A549 (cell line): Measurements from ENCODE around the gene CCR9. TPM values are rescaled to one million over a fixed set of nuclear protein-coding genes. Genes with fewer than 3 reads are reported as not detected.

Experiments
- ATAC-seq, 2 experiments: fragments of 200-7000 bp in 1 of 2; fragments of >200 bp in 1 of 2; cut with Nextera tagmentation in 1 of 2; cut with Tn5 transposase in 1 of 2; 3 replicates each; pipeline versions ENCODE4 v1.8.0 to v1.9.1; 2018 to 2020; ENCODE audit warnings: mild to moderate bottlenecking in 1 of 2, moderate library complexity in 1 of 2
- CTCF ChIA-PET: fragments of 300-600 bp; sonication (Branson Sonifier 250); formaldehyde crosslinking; extraction: SDS; loops from one replicate; lab custom pipeline; 2021; ENCODE audit warnings: antibody characterized with exemption, inconsistent platforms; lab: Yijun Ruan, JAX
- POLR2A ChIA-PET: fragments of 350-600 bp; formaldehyde crosslinking; extraction: SDS; loops from one replicate; lab custom pipeline; 2021; ENCODE audit warnings: antibody characterized with exemption, inconsistent platforms; lab: Yijun Ruan, JAX
- DNase-seq, 2 experiments: peaks; one replicate each; pipeline versions ENCODE4 v3.0.0 to v3.0.0-alpha.2; 2011 to 2016; ENCODE audit warnings: low read depth in 1 of 2, low spot score in 1 of 2
- FAIRE-seq: peaks from 2 replicates; lab custom pipeline; 2011; peaks lifted over from hg19 to GRCh38; lab: Jason Lieb, UNC
- H3K27ac ChIP-seq, 2 experiments: fragments of >200 bp; sonication (Bioruptor Twin); formaldehyde crosslinking; 3 replicates each; pipeline ENCODE4 v1.5.1; 2016 to 2017
- H3K4me1 ChIP-seq: fragments of >200 bp; sonication (Bioruptor Twin); formaldehyde crosslinking; 3 replicates; pipeline ENCODE4 v1.6.1; 2016
- H3K4me2 ChIP-seq: fragments of >200 bp; sonication (Bioruptor Twin); formaldehyde crosslinking; 3 replicates; pipeline ENCODE4 v1.6.1; 2016
- H3K4me3 ChIP-seq: fragments of >200 bp; sonication (Bioruptor Twin); formaldehyde crosslinking; 3 replicates; pipeline ENCODE4 v1.5.1; 2016
- H3K9me3 ChIP-seq: fragments of >200 bp; sonication (Bioruptor Twin); formaldehyde crosslinking; 3 replicates; pipeline ENCODE4 v1.6.1; 2016
- ATOH8 ChIP-seq: fragments of 250-450 bp; sonication (Bioruptor Pico); IDR thresholded peaks from 2 replicates; pipeline ENCODE4 v1.5.0; 2020; ENCODE audit warnings: low read depth, mild to moderate bottlenecking, moderate library complexity
- BHLHE40 ChIP-seq: IDR thresholded peaks from 2 replicates; pipeline ENCODE4 v1.6.1; 2012; ENCODE audit warnings: low read depth, low read length, inconsistent platforms
- CBX2 ChIP-seq: fragments of 200-600 bp; sonication (generic); IDR thresholded peaks from 2 replicates; pipeline ENCODE4 v1.6.1; 2016; ENCODE audit warnings: low read depth, mild to moderate bottlenecking, borderline replicate concordance
- CHD2 ChIP-seq: fragments of 150-350 bp; IDR thresholded peaks from 2 replicates; pipeline ENCODE4 v1.6.1; 2014; ENCODE audit warnings: low read length; ENCODE audit not compliant: partially characterized antibody
- CTCF ChIP-seq: fragments of >200 bp; sonication (Bioruptor Twin); formaldehyde crosslinking; IDR thresholded peaks from 3 replicates; pipeline ENCODE4 v1.5.1; 2016
- E2F6 ChIP-seq: IDR thresholded peaks from 2 replicates; pipeline ENCODE4 v1.6.1; 2012; ENCODE audit warnings: low read depth, borderline replicate concordance
- EP300 ChIP-seq, 2 experiments: fragments of >200 bp; sonication (Bioruptor Twin); formaldehyde crosslinking; IDR thresholded peaks; 2 replicates in 1 of 2; 3 replicates in 1 of 2; pipeline ENCODE4 v1.6.1; 2016 to 2017
- HDAC2 ChIP-seq: fragments of 200-600 bp; sonication (generic); IDR thresholded peaks from 2 replicates; pipeline ENCODE4 v1.6.1; 2016
- HES2 ChIP-seq: fragments of >200 bp; sonication (Bioruptor Twin); formaldehyde crosslinking; IDR thresholded peaks from 2 replicates; pipeline ENCODE4 v1.6.1; 2016
- HOXB5 ChIP-seq: fragments of 250-450 bp; sonication (Bioruptor Pico); IDR thresholded peaks from 2 replicates; pipeline ENCODE4 v1.5.0; 2020; ENCODE audit warnings: mild to moderate bottlenecking, moderate library complexity
- JUN ChIP-seq, 2 experiments: fragments of >200 bp; sonication (Bioruptor Twin); formaldehyde crosslinking; IDR thresholded peaks; 2 replicates in 1 of 2; 3 replicates in 1 of 2; pipeline ENCODE4 v1.6.1; 2016 to 2017
- JUNB ChIP-seq: fragments of >200 bp; sonication (Bioruptor Twin); formaldehyde crosslinking; IDR thresholded peaks from 2 replicates; pipeline ENCODE4 v1.6.1; 2016
- KDM5A ChIP-seq: fragments of 200-600 bp; sonication (generic); IDR thresholded peaks from 2 replicates; pipeline ENCODE4 v1.6.1; 2016; ENCODE audit warnings: antibody characterized with exemption, mild to moderate bottlenecking
- NFE2L2 ChIP-seq: fragments of 150-350 bp; conservative IDR thresholded peaks from 2 replicates; pipeline ENCODE4 v1.6.1; 2014; ENCODE audit warnings: low read length
- REST ChIP-seq: fragments of 200-600 bp; sonication (generic); IDR thresholded peaks from 2 replicates; pipeline ENCODE4 v1.6.1; 2016; ENCODE audit warnings: antibody characterized with exemption, mild to moderate bottlenecking, moderate library complexity
- RFX5 ChIP-seq: fragments of 450-650 bp; IDR thresholded peaks from 2 replicates; pipeline ENCODE4 v1.7.1; 2014; ENCODE audit warnings: antibody characterized with exemption, mild to moderate bottlenecking, moderate library complexity
- RNF2 ChIP-seq: fragments of 200-600 bp; sonication (generic); IDR thresholded peaks from 2 replicates; pipeline ENCODE4 v1.6.1; 2016; ENCODE audit warnings: low read depth, mild to moderate bottlenecking, antibody characterized with exemption, moderate library complexity, borderline replicate concordance
- SMC3 ChIP-seq: fragments of >200 bp; sonication (Bioruptor Twin); formaldehyde crosslinking; IDR thresholded peaks from 3 replicates; pipeline ENCODE4 v1.6.1; 2018; ENCODE audit warnings: inconsistent platforms
- TP53 ChIP-seq: fragments of 250-450 bp; sonication (Bioruptor Pico); IDR thresholded peaks from 2 replicates; pipeline ENCODE4 v1.5.0; 2021; ENCODE audit warnings: mild to moderate bottlenecking, moderate library complexity
- USF2 ChIP-seq: fragments of 450-650 bp; IDR thresholded peaks from 2 replicates; pipeline ENCODE4 v1.6.1; 2014; ENCODE audit warnings: antibody characterized with exemption
- ZC3H11A ChIP-seq: fragments of 450-650 bp; IDR thresholded peaks from 2 replicates; pipeline ENCODE4 v1.6.1; 2014; ENCODE audit warnings: antibody characterized with exemption, mild to moderate bottlenecking
- ZFP36 ChIP-seq: fragments of 450-650 bp; IDR thresholded peaks from 2 replicates; pipeline ENCODE4 v1.6.1; 2014; ENCODE audit warnings: borderline replicate concordance; ENCODE audit not compliant: partially characterized antibody
- ZSCAN20 ChIP-seq: fragments of 250-450 bp; sonication (Bioruptor Pico); IDR thresholded peaks from 2 replicates; pipeline ENCODE4 v1.8.0; 2022; ENCODE audit warnings: mild to moderate bottlenecking, moderate library complexity
- WGBS: methylation state at CpG from one replicate; pipeline ENCODE4 v1.1.6; 2017; ENCODE audit errors: missing lambda C conversion rate; 5-methylcytosine and 5-hydroxymethylcytosine counted together
- polyA plus RNA-seq, 4 experiments: library from polyadenylated mRNA; depleted of rRNA in 3 of 4; stranded (reverse); fragments of >200 nt; fragmentation: RNase III in 1 of 4; extraction: RNeasy Plus Mini Kit Qiagen cat#74134 plus additional on column Dnase treatment in 1 of 4; gene quantifications; 2 replicates in 3 of 4; 3 replicates in 1 of 4; pipeline ENCODE4 v1.2.3, GENCODE V29; 2011 to 2017

The CCR9 gene
- polyA plus RNA-seq, 2 of the 4 experiments (the other 2 are of a cell fraction) = not detected

- DNase-seq (no peak), FAIRE-seq (no peak), ATAC-seq (no peak)
- Histone ChIP-seq H3K9me3 (no peaks in the 10 kb centered on the region), H3K4me3 (no peak overlapping the region), H3K4me1 (no peaks in the 10 kb centered on the region), H3K27ac (no peak overlapping the region), H3K4me2 (no peak overlapping the region)
- 95% methylated on average over 5 of the region's 6 CpGs for WGBS
- TF ChIP-seq SMC3 = no peak
- TF ChIP-seq JUNB = no peak
- TF ChIP-seq TP53 = no peak
- TF ChIP-seq CTCF = no peak
- TF ChIP-seq RNF2 = no peak
- TF ChIP-seq KDM5A = no peak
- no peak for TF ChIP-seq JUN (IDR thresholded peaks at IDR 0.05)
- TF ChIP-seq ZSCAN20 (CRISPR knock-in tag) = no peak
- no peak for TF ChIP-seq HOXB5 (CRISPR knock-in tag)
- no peak for TF ChIP-seq USF2
- TF ChIP-seq ZFP36 = no peak
- ChIA-PET POLR2A (no interaction called here), CTCF (interaction anchor here (1.1 to 8.9 kb wide), 2 partner anchors 9 to 140 kb away, joined by 4 to 192 read pairs; no protein-coding TSS in a partner anchor)
These were observed 54.5 kb downstream of the CCR9 start for GRCh38 chr3:45940781-45941365.

GRCh38 chr3:45942051-45942825 lies 55.9 kb downstream of the CCR9 start:
- POLR2A ChIA-PET = no interaction called here
- Histone ChIP-seq H3K9me3 (no peaks in the 10 kb centered on the region), H3K27ac (no peak overlapping the region), H3K4me2 (no peak overlapping the region), H3K4me3 (no peak overlapping the region), H3K4me1 (no peaks in the 10 kb centered on the region)
- FAIRE-seq = no peak
- 82% methylated on average over 6 of the region's 6 CpGs for WGBS
- no peak for ATAC-seq
- no peak for DNase-seq
- CTCF ChIA-PET = interaction anchor here (1.0 to 8.9 kb wide), 5 partner anchors 11 to 436 kb away, joined by 3 to 192 read pairs (median 5); no protein-coding TSS in a partner anchor
- no peak for TF ChIP-seq RNF2

GRCh38 chr3:45943207-45943846 lies 57.0 kb downstream of the CCR9 start, which contains the start of gene CXCR6:
CXCR6 (plus strand) TSS chr3:45943464; CDS start chr3:45946482, 3,018 bp downstream.
- no peak for FAIRE-seq
- WGBS = 89% methylated on average over 7 of the region's 8 CpGs
- CTCF ChIA-PET = interaction anchor here (1.0 to 8.9 kb wide), 4 partner anchors 138 to 435 kb away, joined by 3 to 192 read pairs (median 5); no protein-coding TSS in a partner anchor
- DNase-seq = no peak
- POLR2A ChIA-PET = no interaction called here
- Histone ChIP-seq H3K4me3 (no peak within 1 kb of the TSS), H3K4me2 (no peak within 1 kb of the TSS), H3K9me3 (no peaks in the 10 kb centered on the region), H3K27ac (no peak within 1 kb of the TSS), H3K4me1 (no peaks in the 10 kb centered on the region)
- ATAC-seq = no peak
- TF ChIP-seq HDAC2 (no peak), EP300 (IDR thresholded peaks at IDR 0.05) (no peak), REST (no peak), NFE2L2 (no peak), BHLHE40 (no peak), CHD2 (no peak), RFX5 (no peak), ATOH8 (no peak), E2F6 (no peak), HES2 (no peak), JUN (IDR thresholded peaks at IDR 0.05) (no peak), ZC3H11A (no peak), CBX2 (no peak), HOXB5 (CRISPR knock-in tag) (no peak)
